Measurements from ENCODE around the gene PALLD. TPM values are rescaled to one million over a fixed set of nuclear protein-coding genes. Genes with fewer than 3 reads are reported as not detected.
"Not testable (repeated sequence)": the region's sequence is repeated elsewhere in the genome, so short reads cannot be mapped to it uniquely, and the experiment has no call there.

Gene PALLD
- total RNA-seq, 2 experiments from 2014 or later = 0.91 to 2.0 TPM

- POLR2A ChIA-PET = no interaction called here
- Mint-ChIP-seq H3K27ac (no peak overlapping the region), H3K4me1 (no peaks in the 10 kb centered on the region), H3K9me3 (no peaks in the 10 kb centered on the region), H3K27me3 (peaks cover 4% of the 10 kb centered on the region), H3K36me3 (no peaks in the 10 kb centered on the region), H3K4me3 (no peak overlapping the region)
- ATAC-seq (ENCODE audit: low read depth) = no peak
- no peak for DNase-seq
These were observed 294.0 kb downstream of the PALLD start for GRCh38 chr4:168790898-168791297.

- Mint-ChIP-seq H3K4me1 (no peaks in the 10 kb centered on the region), H3K36me3 (no peaks in the 10 kb centered on the region), H3K27me3 (peaks cover 4% of the 10 kb centered on the region), H3K9me3 (no peaks in the 10 kb centered on the region), H3K27ac (no peak overlapping the region), H3K4me3 (no peak overlapping the region)
- DNase-seq (no peak), ATAC-seq (ENCODE audit: low read depth) (no peak)
- POLR2A ChIA-PET = no interaction called here
These were observed 294.5 kb downstream of the PALLD start for GRCh38 chr4:168791376-168791775.

GRCh38 chr4:168793542-168793941 lies 296.7 kb downstream of the PALLD start:
- no peaks in the 10 kb centered on the region for H3K9me3 Mint-ChIP-seq
- ATAC-seq (ENCODE audit: low read depth) (no peak), DNase-seq (no peak)
- no peak overlapping the region for H3K27ac Mint-ChIP-seq
- H3K27me3 Mint-ChIP-seq = peaks cover 2% of the 10 kb centered on the region
- POLR2A ChIA-PET = no interaction called here
- no peak overlapping the region for H3K4me3 Mint-ChIP-seq
- H3K4me1 Mint-ChIP-seq = no peaks in the 10 kb centered on the region
- no peaks in the 10 kb centered on the region for H3K36me3 Mint-ChIP-seq

- POLR2A ChIA-PET = no interaction called here
- H3K4me1 Mint-ChIP-seq = no peaks in the 10 kb centered on the region
- H3K36me3 Mint-ChIP-seq = no peaks in the 10 kb centered on the region
- no peak overlapping the region for H3K27ac Mint-ChIP-seq
- H3K9me3 Mint-ChIP-seq = no peaks in the 10 kb centered on the region
- no peaks in the 10 kb centered on the region for H3K27me3 Mint-ChIP-seq
- no peak overlapping the region for H3K4me3 Mint-ChIP-seq
- ATAC-seq (ENCODE audit: low read depth) (no peak), DNase-seq (no peak)
These were observed 297.3 kb downstream of the PALLD start for GRCh38 chr4:168794092-168794707.

GRCh38 chr4:168794881-168795280 lies 298.0 kb downstream of the PALLD start:
- DNase-seq (no peak), ATAC-seq (ENCODE audit: low read depth) (no peak)
- Mint-ChIP-seq H3K4me3 (no peak overlapping the region), H3K27ac (no peak overlapping the region), H3K36me3 (no peaks in the 10 kb centered on the region), H3K27me3 (peaks cover under 1% of the 10 kb centered on the region), H3K9me3 (no peaks in the 10 kb centered on the region), H3K4me1 (no peaks in the 10 kb centered on the region)
- POLR2A ChIA-PET = no interaction called here

- H3K36me3 Mint-ChIP-seq = no peaks in the 10 kb centered on the region
- no peak for DNase-seq
- no peaks in the 10 kb centered on the region for H3K9me3 Mint-ChIP-seq
- H3K4me3 Mint-ChIP-seq = no peak overlapping the region
- POLR2A ChIA-PET = no interaction called here
- H3K27ac Mint-ChIP-seq = no peak overlapping the region
- peaks cover 3% of the 10 kb centered on the region for H3K27me3 Mint-ChIP-seq
- H3K4me1 Mint-ChIP-seq = no peaks in the 10 kb centered on the region
- no peak for ATAC-seq (ENCODE audit: low read depth)
These were observed 298.5 kb downstream of the PALLD start for GRCh38 chr4:168795346-168795745.

GRCh38 chr4:168796362-168797106 lies 299.7 kb downstream of the PALLD start:
- no peak overlapping the region for H3K4me3 Mint-ChIP-seq
- H3K27me3 Mint-ChIP-seq = peaks cover 3% of the 10 kb centered on the region
- no peaks in the 10 kb centered on the region for H3K9me3 Mint-ChIP-seq
- H3K27ac Mint-ChIP-seq = no peak overlapping the region
- ATAC-seq (ENCODE audit: low read depth) (no peak), DNase-seq (no peak)
- no peaks in the 10 kb centered on the region for H3K36me3 Mint-ChIP-seq
- H3K4me1 Mint-ChIP-seq = no peaks in the 10 kb centered on the region
- POLR2A ChIA-PET = no interaction called here

- H3K4me1 Mint-ChIP-seq = no peaks in the 10 kb centered on the region
- POLR2A ChIA-PET = no interaction called here
These were observed 300.3 kb downstream of the PALLD start for GRCh38 chr4:168797194-168797593.

GRCh38 chr4:168797738-168798375 lies 301.0 kb downstream of the PALLD start:
- no peak for DNase-seq
- ATAC-seq (ENCODE audit: low read depth) = no peak
- POLR2A ChIA-PET = no interaction called here
- Mint-ChIP-seq H3K4me3 (no peak overlapping the region), H3K27ac (no peak overlapping the region), H3K9me3 (peaks cover 2% of the 10 kb centered on the region), H3K27me3 (peaks cover 3% of the 10 kb centered on the region), H3K4me1 (no peaks in the 10 kb centered on the region), H3K36me3 (no peaks in the 10 kb centered on the region)

More at GRCh38 chr4:168797194-168797593, 300.3 kb downstream of the PALLD start:
- no peak overlapping the region for H3K27ac Mint-ChIP-seq
- H3K27me3 Mint-ChIP-seq = peaks cover 3% of the 10 kb centered on the region
- no peaks in the 10 kb centered on the region for H3K36me3 Mint-ChIP-seq
- no peak for DNase-seq
- peaks cover under 1% of the 10 kb centered on the region for H3K9me3 Mint-ChIP-seq
- H3K4me3 Mint-ChIP-seq = no peak overlapping the region
- no peak for ATAC-seq (ENCODE audit: low read depth)

GRCh38 chr4:168800926-168801325 lies 304.1 kb downstream of the PALLD start:
- H3K36me3 Mint-ChIP-seq = no peaks in the 10 kb centered on the region
- peaks cover 2% of the 10 kb centered on the region for H3K9me3 Mint-ChIP-seq
- DNase-seq = no peak
- no peak overlapping the region for H3K27ac Mint-ChIP-seq
- H3K27me3 Mint-ChIP-seq = peaks cover 3% of the 10 kb centered on the region
- POLR2A ChIA-PET = no interaction called here
- ATAC-seq (ENCODE audit: low read depth) = no peak
- no peak overlapping the region for H3K4me3 Mint-ChIP-seq
- no peaks in the 10 kb centered on the region for H3K4me1 Mint-ChIP-seq

- POLR2A ChIA-PET = no interaction called here
- Mint-ChIP-seq H3K27me3 (peaks cover 3% of the 10 kb centered on the region), H3K36me3 (no peaks in the 10 kb centered on the region), H3K27ac (no peak overlapping the region), H3K4me3 (no peak overlapping the region), H3K9me3 (peaks cover 2% of the 10 kb centered on the region), H3K4me1 (no peaks in the 10 kb centered on the region)
- DNase-seq (no peak), ATAC-seq (ENCODE audit: low read depth) (no peak)
These were observed 305.4 kb downstream of the PALLD start for GRCh38 chr4:168802222-168802621.

- H3K36me3 Mint-ChIP-seq; H3K27me3 Mint-ChIP-seq; DNase-seq; H3K27ac Mint-ChIP-seq; H3K9me3 Mint-ChIP-seq; H3K4me1 Mint-ChIP-seq; POLR2A ChIA-PET; ATAC-seq (ENCODE audit: low read depth); H3K4me3 Mint-ChIP-seq: not testable (repeated sequence)
These were observed 306.2 kb downstream of the PALLD start for GRCh38 chr4:168803052-168803451.

- POLR2A ChIA-PET = no interaction called here
- Mint-ChIP-seq H3K4me3 (no peak overlapping the region), H3K36me3 (no peaks in the 10 kb centered on the region), H3K9me3 (peaks cover 2% of the 10 kb centered on the region), H3K27ac (no peak overlapping the region), H3K27me3 (peaks cover 3% of the 10 kb centered on the region), H3K4me1 (no peaks in the 10 kb centered on the region)
- no peak for ATAC-seq (ENCODE audit: low read depth)
- DNase-seq = no peak
These were observed 306.9 kb downstream of the PALLD start for GRCh38 chr4:168803732-168804131.

GRCh38 chr4:168804146-168804545 lies 307.3 kb downstream of the PALLD start:
- no peak for DNase-seq
- Mint-ChIP-seq H3K4me3 (no peak overlapping the region), H3K4me1 (no peaks in the 10 kb centered on the region), H3K27ac (no peak overlapping the region), H3K36me3 (no peaks in the 10 kb centered on the region), H3K27me3 (peaks cover 3% of the 10 kb centered on the region), H3K9me3 (peaks cover 2% of the 10 kb centered on the region)
- no peak for ATAC-seq (ENCODE audit: low read depth)
- POLR2A ChIA-PET = no interaction called here

All from activated naive CD8-positive, alpha-beta T cell treated with anti-CD3 and anti-CD28 coated beads, Interleukin-2, amount 10 ng/mL, durations not matched to agents 7 days and 5 days (primary cell).